GM12878 (cell line): Measurements from ENCODE around the gene TRPM8. TPM values are rescaled to one million over a fixed set of nuclear protein-coding genes. Genes with fewer than 3 reads are reported as not detected.

Experiments
- ATAC-seq: fragments of 200-7000 bp; cut with Tn5 transposase; 3 replicates; pipeline ENCODE4 v1.9.1; 2020; ENCODE audit warnings: mild to moderate bottlenecking, moderate library complexity
- BruUV-seq: library from RNA; stranded (reverse); fragments of 400-500 nt; replicated peaks from 2 replicates; lab custom pipeline; 2021; lab: Mats Ljungman, UMichigan
- CTCF ChIA-PET: fragments of 300-600 bp; sonication (Branson Sonifier 250); formaldehyde crosslinking; extraction: SDS; loops from one replicate; lab custom pipeline; 2021; ENCODE audit warnings: inconsistent platforms; lab: Yijun Ruan, JAX
- POLR2A ChIA-PET: fragments of 350-600 bp; formaldehyde crosslinking; extraction: SDS; loops from one replicate; lab custom pipeline; 2021; ENCODE audit warnings: inconsistent platforms; lab: Charles Lee
- RAD21 ChIA-PET: fragments of 300-600 bp; sonication (Branson Sonifier 250); formaldehyde crosslinking; loops from one replicate; lab custom pipeline; 2023; ENCODE audit warnings: antibody characterized with exemption; ENCODE audit not compliant: unreplicated experiment; lab: Charles Lee
- SMC1A ChIA-PET: fragments of 300-600 bp; sonication (Branson Sonifier 250); formaldehyde crosslinking; loops from one replicate; lab custom pipeline; 2023; ENCODE audit not compliant: unreplicated experiment, uncharacterized antibody; lab: Charles Lee
- DNase-seq: peaks from one replicate; pipeline ENCODE4 v3.0.0-alpha.2; 2011; ENCODE audit warnings: low read depth, low spot score
- FAIRE-seq: peaks from 3 replicates; lab custom pipeline; 2011; peaks lifted over from hg19 to GRCh38; lab: Jason Lieb, UNC
- H2AFZ ChIP-seq: 2 replicates; pipeline ENCODE4 v1.6.0; 2011; ENCODE audit warnings: low read depth, low read length, control low read depth; ENCODE audit not compliant: control insufficient read depth
- H3K27ac ChIP-seq: 2 replicates; pipeline ENCODE4 v1.5.1; 2011; ENCODE audit warnings: control low read depth; ENCODE audit not compliant: control insufficient read depth, insufficient read depth
- H3K27me3 ChIP-seq, 2 experiments: replicated peaks in 1 of 2; 2 replicates each; pipeline versions ENCODE4 v1.6.0 to v1.6.1; 2011; ENCODE audit warnings: low read length in 1 of 2; ENCODE audit not compliant: control insufficient read depth in 2 of 2, insufficient read depth in 2 of 2
- H3K36me3 ChIP-seq, 2 experiments: 2 replicates each; pipeline ENCODE4 v1.5.1; 2011; ENCODE audit warnings: low read length in 1 of 2; ENCODE audit not compliant: control insufficient read depth in 2 of 2, insufficient read depth in 2 of 2
- H3K4me1 ChIP-seq: 2 replicates; pipeline ENCODE4 v1.6.1; 2011; ENCODE audit warnings: mild to moderate bottlenecking, low read length, moderate library complexity, mixed read lengths; ENCODE audit not compliant: control insufficient read depth, insufficient read depth
- H3K4me2 ChIP-seq: 2 replicates; pipeline ENCODE4 v1.6.0; 2011; ENCODE audit warnings: control low read depth; ENCODE audit not compliant: control insufficient read depth, insufficient read depth
- H3K4me3 ChIP-seq: fragments of 200-600 bp; sonication (generic); 2 replicates; pipeline ENCODE4 v1.5.1; 2016
- H3K79me2 ChIP-seq: 2 replicates; pipeline ENCODE4 v1.6.0; 2011; ENCODE audit warnings: low read length; ENCODE audit not compliant: control insufficient read depth, insufficient read depth
- H3K9ac ChIP-seq: 2 replicates; pipeline ENCODE4 v1.8.0; 2011; ENCODE audit warnings: low read length, control low read depth, mixed read lengths; ENCODE audit not compliant: control insufficient read depth, insufficient read depth
- H3K9me3 ChIP-seq: replicated peaks from 3 replicates; pipeline ENCODE4 v1.5.1; 2011; ENCODE audit warnings: mild to moderate bottlenecking, low read length; ENCODE audit not compliant: control insufficient read depth, insufficient read depth
- H4K20me1 ChIP-seq: 2 replicates; pipeline ENCODE4 v1.6.0; 2011; ENCODE audit not compliant: control insufficient read depth, insufficient read depth
- JUNB ChIP-seq: IDR thresholded peaks from 2 replicates; pipeline ENCODE4 v1.6.1; 2016; ENCODE audit warnings: antibody characterized with exemption, mild to moderate bottlenecking
- NRF1 ChIP-seq: conservative IDR thresholded peaks from 2 replicates; pipeline ENCODE4 v1.6.1; 2011; ENCODE audit warnings: mild to moderate bottlenecking, low read depth, low read length, improper control_type of control experiment
- POU2F2 ChIP-seq: IDR thresholded peaks from 3 replicates; pipeline ENCODE4 v1.6.1; 2011; ENCODE audit warnings: low read depth, mild to moderate bottlenecking, low read length, borderline replicate concordance
- RB1 ChIP-seq: fragments of 450-650 bp; formaldehyde crosslinking; IDR thresholded peaks from 2 replicates; pipeline ENCODE4 v1.6.1; 2017; ENCODE audit warnings: mild to moderate bottlenecking, borderline replicate concordance
- SMAD5 ChIP-seq: IDR thresholded peaks from 2 replicates; pipeline ENCODE4 v1.6.1; 2016; ENCODE audit warnings: antibody characterized with exemption, low read depth
- STAT1 ChIP-seq: fragments of 450-650 bp; conservative IDR thresholded peaks from 2 replicates; pipeline ENCODE4 v1.6.1; 2014; ENCODE audit warnings: antibody characterized with exemption, mild to moderate bottlenecking
- TARDBP ChIP-seq: IDR thresholded peaks from 2 replicates; pipeline ENCODE4 v1.6.1; 2016; ENCODE audit warnings: borderline replicate concordance
- ZNF592 ChIP-seq: fragments of 450-650 bp; IDR thresholded peaks from 2 replicates; pipeline ENCODE4 v1.6.1; 2017; ENCODE audit warnings: mild to moderate bottlenecking, moderate library complexity
- WGBS: methylation state at CpG from one replicate; pipeline ENCODE4 v1.1.6; 2016; ENCODE audit warnings: low lambda C conversion rate; ENCODE audit not compliant: insufficient replicate concordance, insufficient coverage; ENCODE audit errors: missing lambda C conversion rate; 5-methylcytosine and 5-hydroxymethylcytosine counted together
- in situ Hi-C: fragments of 300-500 bp; cut with MboI; formaldehyde crosslinking; loops from 9 replicates; pipeline ENCODE4 v1.14.3; 2018; ENCODE audit warnings: mixed read lengths
- intact Hi-C: fragments of 100-400 bp; cut with micrococcal nuclease; formaldehyde crosslinking; loops from one replicate; pipeline ENCODE4 v1.14.2; 2022; ENCODE audit not compliant: unreplicated experiment
- polyA plus RNA-seq, 11 experiments: library from polyadenylated mRNA; depleted of rRNA in 4 of 11; unstranded in 6 of 11; stranded (reverse) in 5 of 11; fragments of >200 nt; fragmentation: Nextera tagmentation in 4 of 11; fragmentation: Illumina TruSeq in 1 of 11; extraction: Ambion mirVana in 4 of 11; extraction: Trizol in 1 of 11; gene quantifications; 1 replicate in 1 of 11; 2 replicates in 10 of 11; pipeline versions ENCODE4 v1.2.1 to v1.2.3, GENCODE V29; 2011 to 2016; ENCODE audit warnings: inconsistent platforms in 2 of 11, missing spikeins in 2 of 11, low read depth in 1 of 11
- total RNA-seq, 4 experiments: library from RNA; depleted of rRNA in 3 of 4; stranded (reverse); fragments of >200 nt in 3 of 4; fragmentation: Illumina TruSeq in 1 of 4; extraction: Trizol in 1 of 4; gene quantifications; 2 replicates each; pipeline versions ENCODE4 v1.2.1 to v1.2.3, GENCODE V29; 2013 to 2021
- TF ChIP-seq, protein P1 (sequence below): fragments of 450-650 bp; formaldehyde crosslinking; IDR thresholded peaks from 2 replicates; pipeline ENCODE4 v1.4.0; 2022; ENCODE audit warnings: mild to moderate bottlenecking, moderate library complexity

TRPM8 gene
- total and polyA plus RNA-seq, 10 of the 15 experiments (the other 5 are each of a cell fraction or from before 2014, with no cell fraction given): 3.9 TPM; not detected in 9

- no peak for FAIRE-seq
- POLR2A ChIA-PET: no interaction called here
Observed at GRCh38 chr2:234022424-234022823, 105.3 kb downstream of the TRPM8 start.

More at GRCh38 chr2:234022424-234022823, 105.3 kb downstream of the TRPM8 start:
- Histone ChIP-seq H3K27me3 (peaks cover 0 to 1% of the 10 kb centered on the region in 2 experiments; a peak in 1 of 4 replicates), H3K9me3 (no peaks in the 10 kb centered on the region; the same call in 1 of the 3 replicates), H3K79me2 (no peaks in the 10 kb centered on the region), H3K4me3 (no peak overlapping the region), H3K27ac (no peak overlapping the region), H3K4me1 (peaks cover 3% of the 10 kb centered on the region; the same call in 1 of the 2 replicates), H3K9ac (no peak overlapping the region), H3K4me2 (no peak overlapping the region), H4K20me1 (no peaks in the 10 kb centered on the region), H2AFZ (no peak overlapping the region), H3K36me3 (no peaks in the 10 kb centered on the region)
- intact Hi-C loops (no loop called here), in situ Hi-C loops (no loop called here)
- 83% methylated on average over 1 of the region's 1 CpG for WGBS
- ATAC-seq (no peak), DNase-seq (no peak)
- BruUV-seq: no TSS peak
- ChIA-PET SMC1A (interaction anchor here (1.6 kb wide), 1 partner anchor 14 kb away, joined by 5 read pairs; no protein-coding TSS in a partner anchor), RAD21 (no interaction called here), CTCF (no interaction called here)
- TF ChIP-seq POU2F2 (no peak), STAT1 (no peak), JUNB (no peak), TARDBP (no peak), RB1 (no peak), ZNF592 (no peak), SMAD5 (no peak), NRF1 (no peak)
- TF ChIP-seq, protein P1, sequence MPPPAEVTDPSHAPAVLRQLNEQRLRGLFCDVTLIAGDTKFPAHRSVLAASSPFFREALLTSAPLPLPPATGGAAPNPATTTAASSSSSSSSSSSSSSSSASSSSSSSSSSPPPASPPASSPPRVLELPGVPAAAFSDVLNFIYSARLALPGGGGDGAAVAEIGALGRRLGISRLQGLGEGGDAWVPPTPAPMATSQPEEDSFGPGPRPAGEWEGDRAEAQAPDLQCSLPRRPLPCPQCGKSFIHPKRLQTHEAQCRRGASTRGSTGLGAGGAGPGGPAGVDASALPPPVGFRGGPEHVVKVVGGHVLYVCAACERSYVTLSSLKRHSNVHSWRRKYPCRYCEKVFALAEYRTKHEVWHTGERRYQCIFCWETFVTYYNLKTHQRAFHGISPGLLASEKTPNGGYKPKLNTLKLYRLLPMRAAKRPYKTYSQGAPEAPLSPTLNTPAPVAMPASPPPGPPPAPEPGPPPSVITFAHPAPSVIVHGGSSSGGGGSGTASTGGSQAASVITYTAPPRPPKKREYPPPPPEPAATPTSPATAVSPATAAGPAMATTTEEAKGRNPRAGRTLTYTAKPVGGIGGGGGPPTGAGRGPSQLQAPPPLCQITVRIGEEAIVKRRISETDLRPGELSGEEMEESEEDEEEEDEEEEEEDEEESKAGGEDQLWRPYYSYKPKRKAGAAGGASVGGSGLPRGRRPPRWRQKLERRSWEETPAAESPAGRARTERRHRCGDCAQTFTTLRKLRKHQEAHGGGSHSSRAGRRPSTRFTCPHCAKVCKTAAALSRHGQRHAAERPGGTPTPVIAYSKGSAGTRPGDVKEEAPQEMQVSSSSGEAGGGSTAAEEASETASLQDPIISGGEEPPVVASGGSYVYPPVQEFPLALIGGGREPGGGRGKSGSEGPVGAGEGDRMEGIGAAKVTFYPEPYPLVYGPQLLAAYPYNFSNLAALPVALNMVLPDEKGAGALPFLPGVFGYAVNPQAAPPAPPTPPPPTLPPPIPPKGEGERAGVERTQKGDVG (CRISPR knock-in tag): no peak
